ENCODE results near the gene SEPHS1.
"Not testable (repeated sequence)": the region's sequence is repeated elsewhere in the genome, so short reads cannot be mapped to it uniquely, and the experiment has no call there.

Gene SEPHS1

GRCh38 chr10:13356392-13356791 is 8.3 kb upstream of the SEPHS1 start:
- no peak for FAIRE-seq

- FAIRE-seq = no peak
Measured at GRCh38 chr10:13354783-13355182, 6.7 kb upstream of the SEPHS1 start.

GRCh38 chr10:13352519-13352918 is 4.4 kb upstream of the SEPHS1 start:
- FAIRE-seq = no peak

- FAIRE-seq = no peak
Measured at GRCh38 chr10:13351340-13351915, 3.3 kb upstream of the SEPHS1 start.

DNA sequence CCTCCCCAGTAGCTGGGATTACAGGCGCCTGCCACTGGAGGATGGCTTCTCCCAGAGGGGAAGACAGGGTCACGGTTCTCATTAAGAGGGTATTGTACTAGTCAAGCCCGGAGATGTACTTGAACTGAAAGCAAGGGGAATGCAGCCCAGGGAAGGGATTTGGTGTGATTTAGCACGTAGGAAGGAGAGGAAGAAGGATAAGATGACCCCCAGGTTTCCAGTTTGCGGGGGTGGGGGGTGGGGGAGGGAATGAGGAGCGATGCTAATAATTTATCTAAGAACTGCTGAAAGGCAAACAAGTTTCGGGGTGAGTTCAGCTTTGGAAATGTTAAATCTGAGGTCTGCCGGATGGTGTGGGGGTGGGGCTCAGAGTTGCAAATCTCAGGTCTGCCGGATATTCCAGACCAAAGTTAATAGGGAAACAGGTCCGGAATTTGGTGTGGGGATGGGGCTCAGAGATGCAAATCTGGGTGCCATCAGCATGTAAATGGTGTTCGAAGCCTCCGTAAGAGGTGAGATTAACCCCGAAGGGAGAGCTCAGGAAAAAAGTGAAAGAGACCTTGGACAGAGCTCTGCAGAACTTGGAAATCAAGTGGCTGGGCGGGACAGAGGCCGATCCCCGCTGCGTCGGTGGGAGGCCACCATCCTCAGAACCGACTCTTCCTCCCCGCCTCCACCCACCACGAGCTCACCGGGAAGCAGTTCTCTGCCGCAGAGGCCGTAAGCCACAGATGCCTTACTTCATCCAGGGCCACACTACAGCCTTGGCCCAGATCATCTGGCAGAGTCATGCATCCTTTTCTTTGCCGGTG is 1.6 kb upstream of the SEPHS1 start:
- FAIRE-seq = no peak

DNA sequence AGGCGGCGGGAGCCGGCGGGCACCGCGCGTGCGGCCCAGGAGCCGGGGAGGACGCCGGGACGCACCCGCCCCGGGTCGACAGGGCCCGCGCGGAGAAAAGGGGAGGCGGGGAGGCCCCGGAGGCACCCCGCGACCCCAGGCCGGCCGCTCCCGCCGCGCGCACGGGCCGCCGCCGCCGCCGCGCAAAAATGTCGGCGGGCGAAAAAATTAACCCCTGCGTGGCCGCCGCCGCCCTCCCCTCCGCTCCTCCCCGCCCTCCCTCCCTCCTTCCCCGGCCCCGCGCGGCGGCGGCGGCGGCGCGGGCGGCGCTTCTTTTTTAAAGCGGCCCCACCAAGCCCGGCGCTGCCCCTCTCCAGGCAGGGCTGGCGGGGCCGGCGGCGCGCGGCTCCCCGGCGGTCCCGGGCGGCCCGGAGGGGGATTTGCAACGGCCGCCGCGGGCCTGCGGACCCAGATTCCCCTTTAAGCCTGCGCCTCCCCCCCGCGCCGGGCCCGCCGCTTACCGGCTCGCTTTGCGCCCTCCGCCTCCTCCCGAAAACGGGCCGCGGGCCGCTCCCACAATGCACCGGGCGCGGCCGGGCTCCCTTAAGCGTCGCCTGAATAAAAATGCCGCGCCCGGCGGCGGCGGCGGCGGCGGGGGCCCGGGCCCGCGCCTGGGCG is 465 bp downstream of the SEPHS1 start:
- FAIRE-seq = no peak

- no peak for FAIRE-seq
Measured at GRCh38 chr10:13347043-13347499, 1.0 kb downstream of the SEPHS1 start.

- FAIRE-seq = no peak
Measured at GRCh38 chr10:13346283-13347042, 1.6 kb downstream of the SEPHS1 start.

GRCh38 chr10:13340626-13341376 is 7.3 kb downstream of the SEPHS1 start:
- no peak for FAIRE-seq

DNA sequence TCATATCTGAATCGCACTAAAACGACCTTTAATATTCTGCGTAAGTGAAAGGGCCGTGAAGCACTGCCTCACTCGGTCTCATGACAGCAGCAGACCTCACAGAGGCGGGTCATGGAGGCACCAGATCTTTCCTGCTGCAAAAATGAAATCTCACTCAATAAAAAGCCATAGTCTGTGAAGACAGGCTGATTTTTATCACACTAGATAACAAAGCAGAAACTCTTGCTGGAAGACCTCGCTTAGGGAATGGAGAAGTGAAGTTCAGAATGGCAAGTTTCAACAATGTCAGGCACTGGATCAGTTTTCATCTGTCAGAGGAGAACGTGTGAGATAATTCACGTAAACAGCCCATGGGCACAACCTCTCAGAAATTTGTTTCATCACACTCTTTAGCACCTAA is 8.0 kb downstream of the SEPHS1 start:
- FAIRE-seq = no peak

- FAIRE-seq = no peak
Measured at GRCh38 chr10:13338390-13339110, 9.5 kb downstream of the SEPHS1 start.

DNA sequence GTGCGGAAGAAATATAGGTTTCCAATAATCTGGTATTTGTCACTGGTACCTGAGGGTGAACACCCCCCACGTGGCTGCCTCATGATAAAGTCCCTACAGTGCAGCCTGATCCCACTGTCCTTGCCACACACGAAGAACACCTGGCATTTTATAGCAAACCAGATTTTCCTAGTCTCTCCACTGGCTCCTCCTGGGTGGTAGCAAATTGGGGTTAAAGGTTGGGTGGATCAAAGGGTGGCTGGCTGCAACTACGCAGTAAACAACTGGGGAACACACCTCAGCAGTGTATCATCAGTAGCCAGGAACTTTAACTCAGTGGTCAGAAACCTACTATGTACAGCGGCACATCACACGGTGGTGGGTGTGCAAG is 10.3 kb downstream of the SEPHS1 start:
- FAIRE-seq = no peak

- FAIRE-seq = no peak
Measured at GRCh38 chr10:13337128-13337826, 10.8 kb downstream of the SEPHS1 start.

DNA sequence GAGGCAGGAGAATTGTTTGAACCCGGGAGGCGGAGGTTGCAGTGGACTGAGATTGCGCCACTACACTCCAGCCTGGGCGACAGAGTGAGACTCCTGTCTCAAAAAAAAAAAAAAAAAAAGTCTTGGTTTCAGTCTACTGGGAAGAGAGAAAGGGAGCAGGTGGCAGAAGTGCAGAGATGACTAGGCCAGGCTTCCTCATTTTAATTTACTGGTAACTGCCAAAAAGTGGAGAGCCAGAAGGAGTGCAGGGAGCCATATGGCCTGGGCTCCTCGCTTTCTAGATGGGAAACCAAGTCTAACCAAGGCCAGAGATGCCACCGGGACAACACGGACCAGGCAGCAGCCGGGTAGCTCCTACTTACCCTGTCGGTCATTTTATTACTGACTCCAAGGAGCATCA is 12.2 kb downstream of the SEPHS1 start:
- no peak for FAIRE-seq

- FAIRE-seq = no peak
Measured at GRCh38 chr10:13334556-13334955, 13.5 kb downstream of the SEPHS1 start.

GRCh38 chr10:13331646-13332045 is 16.4 kb downstream of the SEPHS1 start:
- FAIRE-seq = no peak

DNA sequence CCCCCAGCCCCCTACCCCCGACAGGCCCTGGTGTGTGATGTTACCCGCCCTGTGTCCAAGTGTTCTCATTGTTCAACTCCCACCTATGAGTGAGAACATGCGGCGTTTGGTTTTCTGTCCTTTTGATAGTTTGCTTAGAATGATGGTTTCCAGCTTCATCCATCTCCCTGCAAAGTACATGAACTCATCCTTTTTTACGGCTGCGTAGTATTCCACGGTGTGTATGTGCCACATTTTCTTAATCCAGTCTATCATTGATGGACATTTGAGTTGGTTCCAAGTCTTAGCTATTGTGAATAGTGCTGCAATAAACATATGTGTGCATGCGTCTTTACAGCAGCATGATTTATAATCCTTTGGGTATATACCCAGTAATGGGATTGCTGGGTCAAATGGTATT is 17.1 kb downstream of the SEPHS1 start:
- FAIRE-seq = not testable (repeated sequence)

DNA sequence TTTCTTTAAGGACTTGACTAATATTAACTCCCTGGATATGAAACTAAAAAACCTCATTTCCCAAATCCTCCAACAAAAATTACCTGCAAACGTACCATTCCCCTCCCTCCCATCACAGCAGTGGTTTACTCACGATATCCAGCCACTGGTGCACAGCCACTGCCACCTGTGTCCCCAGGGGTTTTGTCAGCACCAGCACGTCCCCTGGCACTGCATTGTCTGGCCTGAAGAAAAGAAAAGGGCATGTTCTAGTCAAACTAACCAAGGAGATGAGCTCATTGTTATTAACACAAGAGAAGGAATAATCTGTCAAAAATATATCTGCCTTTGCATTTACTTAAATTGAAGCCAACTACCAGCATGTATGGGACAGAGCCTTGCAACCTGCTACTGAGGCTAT is 18.5 kb downstream of the SEPHS1 start:
- FAIRE-seq = no peak

DNA sequence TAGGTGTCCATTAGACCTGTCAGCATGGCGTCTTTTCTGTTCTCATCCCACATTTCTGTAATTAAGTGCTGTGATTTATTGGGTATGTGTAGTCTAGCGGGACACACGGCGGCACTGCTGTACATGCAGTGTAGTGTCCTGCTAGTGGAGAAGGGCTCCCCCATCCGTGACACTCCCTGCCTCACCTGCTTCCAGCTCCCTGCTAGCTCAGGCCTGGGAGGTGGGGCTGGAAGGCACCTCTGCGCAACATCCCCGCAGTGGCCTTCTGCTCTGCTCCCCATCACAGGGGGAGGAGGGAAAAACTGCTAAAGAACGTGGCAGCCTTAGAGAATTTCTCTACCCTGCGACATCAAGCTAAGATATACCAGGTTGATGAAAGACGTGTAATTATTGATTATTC is 19.5 kb downstream of the SEPHS1 start:
- no peak for FAIRE-seq

GRCh38 chr10:13328126-13328525 is 20.0 kb downstream of the SEPHS1 start:
- no peak for FAIRE-seq

DNA sequence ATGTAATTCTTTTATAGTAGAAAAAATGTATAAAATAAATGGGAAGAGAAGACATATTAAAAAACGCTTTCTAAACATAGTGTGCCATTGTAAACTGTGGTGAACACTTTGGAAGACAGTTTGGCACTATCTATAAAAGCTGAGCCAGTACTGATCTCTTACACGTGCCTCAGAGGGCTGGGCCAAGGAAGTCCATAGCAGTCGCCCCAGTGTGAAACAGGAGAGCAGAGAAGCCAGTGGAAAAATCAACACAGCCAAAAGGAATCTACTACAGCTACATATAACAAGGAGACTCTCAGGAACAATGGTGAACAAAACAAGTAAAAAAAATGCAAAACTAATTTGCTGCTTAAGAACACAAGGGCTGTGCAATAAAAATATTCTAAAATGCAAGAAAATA is 20.6 kb downstream of the SEPHS1 start:
- FAIRE-seq = no peak

Data from A204.1 (cell line).